CD14-positive monocyte (primary cell): ENCODE measurements around the gene PRDM10. TPM values are rescaled to one million over a fixed set of nuclear protein-coding genes. Genes with fewer than 3 reads are reported as not detected.

ENCODE experiments used
- DNase-seq, 3 donors: peaks; one replicate each; pipeline ENCODE4 v3.0.0-alpha.2; 2011 to 2022
- H2AFZ ChIP-seq: 2 replicates; pipeline ENCODE4 v1.6.0; 2012; ENCODE audit warnings: mild to moderate bottlenecking, low read depth, low read length, inconsistent platforms; ENCODE audit not compliant: insufficient read depth, poor library complexity, severe bottlenecking
- H3K27ac ChIP-seq, 2 donors: 1 replicate in 1 of 2; 2 replicates in 1 of 2; pipeline ENCODE4 v1.5.1; 2012 to 2013; ENCODE audit warnings: low read length in 2 of 2, control low read depth in 1 of 2, inconsistent platforms in 1 of 2, low read depth in 1 of 2, mild to moderate bottlenecking in 1 of 2
- H3K27me3 ChIP-seq, 2 donors: one replicate each; pipeline versions ENCODE4 v1.6.0 to v1.6.1; 2011 to 2013; ENCODE audit warnings: low read length in 2 of 2; ENCODE audit not compliant: control insufficient read depth in 2 of 2, insufficient read depth in 2 of 2
- H3K36me3 ChIP-seq, 2 donors: replicated peaks in 1 of 2; 1 replicate in 1 of 2; 2 replicates in 1 of 2; pipeline versions ENCODE4 v1.5.1 to v1.6.1; 2012 to 2013; ENCODE audit warnings: low read length in 2 of 2, control low read depth in 1 of 2, inconsistent platforms in 1 of 2, mild to moderate bottlenecking in 1 of 2; ENCODE audit not compliant: insufficient read depth in 2 of 2, control insufficient read depth in 1 of 2
- H3K4me1 ChIP-seq, 2 donors: 1 replicate in 1 of 2; 2 replicates in 1 of 2; pipeline versions ENCODE4 v1.5.1 to v1.6.1; 2012 to 2013; ENCODE audit warnings: low read length in 2 of 2, control low read depth in 1 of 2, inconsistent platforms in 1 of 2, mild to moderate bottlenecking in 1 of 2, moderate library complexity in 1 of 2; ENCODE audit not compliant: insufficient read depth in 2 of 2, control insufficient read depth in 1 of 2
- H3K4me2 ChIP-seq: replicated peaks from 2 replicates; pipeline ENCODE3; 2012; ENCODE audit warnings: low read length, moderate library complexity, mild to moderate bottlenecking; ENCODE audit not compliant: poor library complexity, severe bottlenecking; ENCODE audit errors: extremely low read depth
- H3K4me3 ChIP-seq, 3 experiments: fragments of 200-600 bp in 1 of 3; sonication (generic) in 1 of 3; replicated peaks in 1 of 3; 1 replicate in 2 of 3; 2 replicates in 1 of 3; pipeline ENCODE4 v1.5.1; 2011 to 2013; ENCODE audit warnings: low read length in 3 of 3, mild to moderate bottlenecking in 3 of 3, control low read depth in 2 of 3, low read depth in 2 of 3, inconsistent platforms in 1 of 3, moderate library complexity in 1 of 3
- H3K79me2 ChIP-seq: 2 replicates; pipeline ENCODE4 v1.6.0; 2012; ENCODE audit warnings: mild to moderate bottlenecking, control low read depth, inconsistent platforms, low read length, moderate library complexity; ENCODE audit not compliant: insufficient read depth
- H3K9ac ChIP-seq: 2 replicates; pipeline ENCODE4 v1.6.0; 2017; ENCODE audit warnings: low read length, mild to moderate bottlenecking; ENCODE audit not compliant: insufficient read depth, poor library complexity, severe bottlenecking
- H3K9me3 ChIP-seq, 2 donors: replicated peaks in 1 of 2; 1 replicate in 1 of 2; 2 replicates in 1 of 2; pipeline versions ENCODE4 v1.5.1 to v1.6.1; 2012 to 2013; ENCODE audit warnings: low read length in 2 of 2, control low read depth in 1 of 2; ENCODE audit not compliant: control insufficient read depth in 1 of 2, insufficient read depth in 1 of 2
- H4K20me1 ChIP-seq: 2 replicates; pipeline ENCODE4 v1.6.0; 2012; ENCODE audit warnings: mild to moderate bottlenecking, low read length, control low read depth, moderate library complexity; ENCODE audit not compliant: insufficient read depth
- H3K27ac Mint-ChIP-seq, 7 donors: one replicate each; pipeline ENCODE4 v1.8.0; 2020; ENCODE audit warnings: mild to moderate bottlenecking in 7 of 7, mixed read lengths in 7 of 7, moderate library complexity in 6 of 7, inconsistent platforms in 2 of 7
- H3K27me3 Mint-ChIP-seq, 3 donors: one replicate each; pipeline ENCODE4 v1.8.0; 2021 to 2022; ENCODE audit warnings: low read depth in 3 of 3, mild to moderate bottlenecking in 3 of 3, mixed read lengths in 3 of 3, moderate library complexity in 3 of 3, inconsistent platforms in 1 of 3
- H3K36me3 Mint-ChIP-seq, 2 donors: one replicate each; pipeline ENCODE4 v1.8.0; 2020; ENCODE audit warnings: mixed read lengths in 2 of 2, inconsistent platforms in 1 of 2, mild to moderate bottlenecking in 1 of 2
- H3K4me1 Mint-ChIP-seq: one replicate; pipeline ENCODE4 v1.8.0; 2020; ENCODE audit warnings: mild to moderate bottlenecking, mixed read lengths
- H3K4me3 Mint-ChIP-seq, 2 donors: one replicate each; pipeline ENCODE4 v1.8.0; 2020; ENCODE audit warnings: mild to moderate bottlenecking in 2 of 2, mixed read lengths in 2 of 2, moderate library complexity in 1 of 2
- H3K9me3 Mint-ChIP-seq, 7 donors: one replicate each; pipeline ENCODE4 v1.8.0; 2020 to 2022; ENCODE audit warnings: mixed read lengths in 7 of 7, mild to moderate bottlenecking in 6 of 7, moderate library complexity in 6 of 7, inconsistent platforms in 2 of 7
- CTCF ChIP-seq: fragments of 200-600 bp; IDR thresholded peaks from one replicate; pipeline ENCODE4 v1.8.0; 2022; ENCODE audit warnings: antibody characterized with exemption, mild to moderate bottlenecking
- WGBS: methylation state at CpG from one replicate; pipeline ENCODE4 v1.1.5; 2013; ENCODE audit warnings: missing lambda C conversion rate; ENCODE audit not compliant: insufficient coverage; 5-methylcytosine and 5-hydroxymethylcytosine counted together
- intact Hi-C, 2 donors: fragments of 100-400 bp; cut with micrococcal nuclease; formaldehyde crosslinking; loops; one replicate each; pipeline versions ENCODE4 v1.15.0 to v1.15.1; 2023
- polyA plus RNA-seq, 3 donors: library from polyadenylated mRNA; depleted of rRNA in 1 of 3; unstranded in 2 of 3; stranded (reverse) in 1 of 3; fragments of 300-500 nt in 2 of 3; fragments of >200 nt in 1 of 3; fragmentation: Illumina TruSeq in 2 of 3; gene quantifications; 1 replicate in 2 of 3; 2 replicates in 1 of 3; pipeline ENCODE4 v1.2.3, GENCODE V29; 2012 to 2021

The PRDM10 gene
- polyA plus RNA-seq, 3 donors = 0.64 to 5.6 (median 1.1) TPM

- 100% methylated on average over 5 of the region's 12 CpGs for WGBS
- Histone ChIP-seq H3K4me3 (no peak overlapping the region), H3K9ac (no peak overlapping the region), H3K4me2 (no peak overlapping the region), H2AFZ (no peak overlapping the region), H3K79me2 (peaks cover 90% of the 10 kb centered on the region), H4K20me1 (peaks cover 14% of the 10 kb centered on the region), H3K9me3 (no peaks in the 10 kb centered on the region), H3K4me1 (peaks cover 14 to 20% of the 10 kb centered on the region in 2 donors), H3K36me3 (peaks cover 0 to 6% of the 10 kb centered on the region in 2 donors), H3K27me3 (no peaks in the 10 kb centered on the region), H3K27ac (no peak overlapping the region)
- H3K27me3 Mint-ChIP-seq = no peaks in the 10 kb centered on the region
- H3K27ac Mint-ChIP-seq = peak overlapping the region in 2 of 7 donors; percentile 53 to 62
- no peak overlapping the region for H3K4me3 Mint-ChIP-seq
- H3K4me1 Mint-ChIP-seq = peaks cover 37% of the 10 kb centered on the region
- DNase-seq = no peak
- peaks cover 0 to 3% (median 0%) of the 10 kb centered on the region in 7 donors for H3K9me3 Mint-ChIP-seq
- H3K36me3 Mint-ChIP-seq = peaks cover 10 to 28% of the 10 kb centered on the region in 2 donors
- intact Hi-C loops = loop anchor here in 1 of 2 donors (10.0 kb wide), 1 partner anchor 51 kb away; no protein-coding TSS in a partner anchor
- no peak for TF ChIP-seq CTCF
Measured at GRCh38 chr11:129996113-129996870, 6.3 kb downstream of the PRDM10 start.

GRCh38 chr11:129995163-129995562 lies 7.5 kb downstream of the PRDM10 start:
- Histone ChIP-seq H3K27ac (no peak overlapping the region), H3K36me3 (peaks cover 0 to 6% of the 10 kb centered on the region in 2 donors), H3K4me3 (no peak overlapping the region), H3K9me3 (no peaks in the 10 kb centered on the region), H3K27me3 (no peaks in the 10 kb centered on the region), H3K79me2 (peaks cover 87% of the 10 kb centered on the region), H3K4me2 (no peak overlapping the region), H2AFZ (no peak overlapping the region), H4K20me1 (peaks cover 14% of the 10 kb centered on the region), H3K9ac (no peak overlapping the region), H3K4me1 (peaks cover 4 to 8% of the 10 kb centered on the region in 2 donors)
- Mint-ChIP-seq H3K27ac (peak overlapping the region in 1 of 7 donors; percentile 21), H3K4me1 (peaks cover 26% of the 10 kb centered on the region), H3K27me3 (no peaks in the 10 kb centered on the region), H3K36me3 (peaks cover 10 to 28% of the 10 kb centered on the region in 2 donors), H3K9me3 (peaks cover 0 to 3% (median 0%) of the 10 kb centered on the region in 7 donors), H3K4me3 (no peak overlapping the region)
- no CpG with 5 or more reads among the region's 4 CpGs for WGBS
- TF ChIP-seq CTCF = no peak
- DNase-seq = no peak
- intact Hi-C loops = loop anchor here in 1 of 2 donors (10.0 kb wide), 1 partner anchor 50 kb away; no protein-coding TSS in a partner anchor
